A549 treated with GW870086 at 1 μM for 4 hours (cell line): Measurements from ENCODE around the gene GOLPH3L. TPM values are rescaled to one million over a fixed set of nuclear protein-coding genes. Genes with fewer than 3 reads are reported as not detected.

Experiments
- total RNA-seq: library from RNA; stranded (reverse); fragments of 200-300 nt; extraction: Qiagen RNA extraction; gene quantifications from 5 replicates; pipeline ENCODE4 v1.2.3, GENCODE V29; 2022; ENCODE audit warnings: low read depth

Gene GOLPH3L
- 10.4 to 15.6 TPM (median 14.4 TPM) in 5 replicates for total RNA-seq

GRCh38 chr1:150696995-150697927 lies at the start of gene GOLPH3L:
Gene GOLPH3L, minus strand, starts transcription at chr1:150697154. Its CDS starts 2,316 bp downstream, at chr1:150694838.

DNA sequence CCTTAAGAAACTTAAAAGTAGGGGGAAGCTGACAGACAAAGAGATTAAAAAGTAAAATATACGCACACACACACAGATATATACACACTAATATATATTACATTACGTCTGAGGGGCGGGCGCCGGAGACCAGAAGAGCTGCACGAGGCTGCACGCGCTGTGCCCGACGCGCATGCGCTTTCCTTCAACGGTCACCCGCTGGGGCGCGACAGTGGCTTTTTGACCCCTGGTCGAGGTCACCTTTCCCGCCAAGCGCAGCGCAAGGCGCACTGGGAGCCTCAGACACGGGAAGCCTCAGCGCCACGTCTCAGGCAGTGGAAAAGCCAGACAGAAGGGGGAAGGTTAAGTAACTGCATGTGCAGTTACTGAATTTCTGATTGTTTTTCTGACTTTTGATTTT lies 23.7 kb upstream of the GOLPH3L start, which contains the start of gene HORMAD1:
Gene HORMAD1 (minus strand): TSS at position 193 of the 400 bp plus-strand sequence. CDS start 1,390 bp downstream, outside the sequence.

DNA sequence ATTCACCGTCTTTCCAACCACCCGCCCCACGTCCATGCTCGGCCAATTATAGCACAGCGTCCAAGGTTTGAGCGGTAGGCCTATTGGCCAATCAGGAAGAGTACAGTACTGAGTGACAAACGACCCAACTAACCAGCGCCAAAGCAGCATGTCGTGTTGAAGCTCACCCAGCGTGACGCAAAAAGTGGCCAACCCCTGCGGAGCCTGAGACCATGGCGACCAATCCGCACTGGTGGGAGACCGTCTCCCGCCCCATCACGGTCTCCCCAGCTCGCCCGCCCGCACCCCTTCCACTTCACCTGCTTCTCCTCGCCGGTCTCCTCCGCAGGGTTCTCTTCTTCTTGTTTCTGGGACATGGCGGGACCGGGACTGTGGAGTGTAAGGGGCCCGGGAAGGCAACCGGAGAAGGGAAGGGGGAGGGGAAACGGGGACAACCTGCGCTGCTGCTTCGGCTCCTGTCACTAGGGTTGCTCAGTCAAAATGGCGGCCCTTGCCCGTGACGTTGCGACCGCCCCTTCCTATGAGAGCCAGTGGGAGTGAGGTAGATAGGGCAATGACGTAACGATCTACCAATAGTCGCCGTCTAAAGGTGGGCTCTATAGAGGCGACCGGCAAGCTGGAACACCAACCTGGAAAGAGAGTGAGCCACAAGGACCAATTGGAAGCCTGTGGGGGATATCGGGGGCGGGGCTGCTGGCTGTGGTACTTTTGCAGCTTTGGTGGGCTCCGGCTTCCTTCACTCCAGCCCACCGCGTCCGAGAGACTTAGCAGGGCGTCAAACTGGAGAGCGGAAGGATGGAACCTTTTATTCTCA lies 67.6 kb downstream of the GOLPH3L start, which contains the start of gene ENSA:
Gene ENSA (minus strand): TSS at position 498 of the 814 bp plus-strand sequence. CDS start 142 bp downstream, at position 356.

Other genes with a start within 250 kb of the GOLPH3L start
- gene TARS2, start 209.7 kb downstream of the GOLPH3L start, total RNA-seq = 18.9 to 21.3 TPM (median 20.6 TPM) in 5 replicates
- 1.7 to 3.1 TPM (median 2.1 TPM) in 5 replicates for gene ECM1, start 189.0 kb downstream of the GOLPH3L start, total RNA-seq
- gene FALEC, start 181.4 kb downstream of the GOLPH3L start, total RNA-seq = 0.32 TPM in 1 of 5 replicates, not detected in the others
- 3.1 to 7.2 TPM (median 5.2 TPM) in 5 replicates for gene ADAMTSL4, start 147.7 kb downstream of the GOLPH3L start, total RNA-seq
- 195 to 266 TPM (median 252 TPM) in 5 replicates for gene MCL1, start 117.5 kb downstream of the GOLPH3L start, total RNA-seq
- gene ENSA, start 67.5 kb downstream of the GOLPH3L start, total RNA-seq = 130 to 149 TPM (median 131 TPM) in 5 replicates
- 6.2 to 10.6 TPM (median 9.7 TPM) in 5 replicates for gene HORMAD1, start 23.7 kb upstream of the GOLPH3L start, total RNA-seq
- 15.2 to 22.5 TPM (median 15.6 TPM) in 5 replicates for gene CTSS, start 68.6 kb upstream of the GOLPH3L start, total RNA-seq
- gene CTSK, start 111.1 kb upstream of the GOLPH3L start, total RNA-seq = 1.4 to 2.4 TPM (median 1.8 TPM) in 5 replicates
- gene ARNT, start 179.4 kb upstream of the GOLPH3L start, total RNA-seq = 8.0 to 15.0 TPM (median 12.5 TPM) in 5 replicates
- gene CTXND2, start 190.0 kb upstream of the GOLPH3L start, total RNA-seq = not detected in 5 replicates
- gene SETDB1, start 229.2 kb upstream of the GOLPH3L start, total RNA-seq = 18.0 to 24.1 TPM (median 23.2 TPM) in 5 replicates